ENCODE data around the gene MPRIP.

Gene MPRIP

DNA sequence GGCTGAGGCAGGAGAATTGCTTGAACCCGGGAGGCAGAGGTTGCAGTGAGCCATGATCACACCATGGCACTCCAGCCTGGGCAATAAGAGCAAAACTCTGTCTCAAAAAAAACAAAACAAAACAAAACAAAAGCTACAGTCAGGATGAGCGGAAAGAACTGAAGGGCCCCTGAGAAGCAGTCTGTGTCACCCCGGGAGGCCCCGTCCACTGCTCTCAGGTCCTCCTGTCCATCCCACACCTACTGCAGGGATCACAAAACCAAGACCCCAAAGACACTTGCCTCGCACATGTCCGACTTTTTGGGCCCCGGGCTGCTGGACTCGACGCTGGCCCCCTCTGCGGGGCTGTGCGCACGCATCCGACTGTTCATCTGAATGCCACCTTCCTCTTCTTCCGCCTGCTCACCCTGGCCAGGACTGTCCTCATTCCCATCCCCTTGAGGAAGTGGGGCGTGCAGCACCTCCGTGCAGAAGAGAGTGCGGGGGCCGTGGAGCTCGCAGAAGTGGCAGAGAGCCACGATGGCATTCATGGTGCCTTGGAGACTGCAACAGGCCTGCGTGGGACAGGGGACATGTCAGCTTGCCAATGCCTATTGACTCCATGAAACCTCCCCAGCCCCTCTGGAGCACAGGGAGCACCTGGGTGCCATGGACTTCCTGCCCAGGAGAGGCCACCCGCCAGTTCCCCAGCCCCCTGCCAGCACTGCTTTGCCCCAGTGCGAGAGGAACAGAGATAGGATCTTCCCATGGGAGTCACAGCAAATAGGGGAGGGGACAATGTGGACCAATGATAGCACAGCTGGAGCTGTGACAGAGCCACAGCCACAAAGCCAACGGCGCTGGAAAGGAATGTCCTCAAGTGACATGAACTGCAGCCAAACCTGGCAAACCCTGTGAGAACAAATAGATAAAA, 185.6 kb downstream of the MPRIP start:
- in situ Hi-C loops (cut with MboI; ENCODE audit: low sequenced_read_pairs): no loop called here

- in situ Hi-C loops (cut with MboI; ENCODE audit: low sequenced_read_pairs): no loop called here
Measured at GRCh38 chr17:17228521-17229279, 186.4 kb downstream of the MPRIP start.

DNA sequence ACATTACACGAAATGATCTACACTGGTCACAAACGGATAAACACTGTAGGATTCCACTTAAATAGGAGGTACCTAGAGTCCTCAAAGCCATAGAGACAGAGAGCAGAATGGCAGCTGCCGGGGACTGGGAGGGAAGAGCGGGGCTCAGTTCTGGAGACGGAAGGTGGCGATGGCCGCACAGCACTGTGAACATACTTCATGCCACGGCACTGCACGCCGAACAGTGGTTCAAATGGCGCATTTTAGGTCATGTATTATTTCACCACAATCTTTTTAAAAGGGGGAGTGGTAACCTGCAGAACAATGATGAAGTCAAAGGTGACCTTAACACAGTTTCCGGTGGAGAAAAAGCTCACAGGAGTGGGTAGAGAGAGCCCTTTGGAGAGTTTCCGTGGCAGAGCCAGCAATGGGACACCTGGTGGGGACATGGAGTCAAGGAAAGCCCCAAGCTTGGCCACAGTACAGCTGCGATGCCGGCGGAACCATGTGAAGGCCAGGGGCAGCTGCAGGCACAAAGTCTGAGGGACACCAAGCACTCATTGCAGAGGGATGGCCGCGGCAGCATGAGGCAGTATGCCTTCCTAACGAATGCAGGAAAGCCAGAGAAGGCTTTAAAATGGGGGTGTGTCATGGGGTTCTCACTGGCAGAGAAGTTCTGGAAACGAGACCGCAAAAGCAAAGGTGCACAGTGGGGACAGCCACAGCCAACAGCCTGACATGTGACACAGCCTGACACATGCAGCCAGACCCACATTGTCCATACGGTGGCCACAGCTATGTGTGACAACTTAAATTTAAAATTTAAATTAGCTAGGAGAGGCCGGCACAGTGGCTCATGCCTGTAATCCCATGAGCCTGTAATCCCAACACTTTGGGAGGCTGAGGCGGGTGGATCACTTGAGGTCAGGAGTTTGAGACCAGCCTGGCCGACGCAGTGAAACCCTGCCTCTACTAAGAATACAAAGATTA, 187.4 kb downstream of the MPRIP start:
- in situ Hi-C loops (cut with MboI; ENCODE audit: low sequenced_read_pairs): no loop called here

- in situ Hi-C loops (cut with MboI; ENCODE audit: low sequenced_read_pairs): no loop called here
Measured at GRCh38 chr17:17231621-17232302, 189.5 kb downstream of the MPRIP start.

DNA sequence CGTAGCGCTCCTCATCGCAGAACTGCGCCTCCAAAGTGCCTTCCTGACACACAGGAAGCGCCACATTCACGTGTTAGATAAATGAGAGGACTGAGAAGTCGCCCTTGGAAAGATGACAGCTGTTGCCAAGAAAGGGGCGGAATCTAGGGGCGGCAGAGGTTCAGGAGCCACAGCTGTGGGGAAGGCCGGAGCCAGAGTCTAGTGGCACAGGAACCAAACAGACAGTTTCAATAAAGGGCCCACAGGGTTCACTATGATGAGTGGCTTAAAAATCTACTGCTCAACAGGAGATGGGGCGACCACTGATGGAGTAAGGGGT, 190.0 kb downstream of the MPRIP start:
- in situ Hi-C loops (cut with MboI; ENCODE audit: low sequenced_read_pairs): no loop called here

GRCh38 chr17:17235212-17236174, 193.2 kb downstream of the MPRIP start:
- in situ Hi-C loops (cut with MboI; ENCODE audit: low sequenced_read_pairs): no loop called here

DNA sequence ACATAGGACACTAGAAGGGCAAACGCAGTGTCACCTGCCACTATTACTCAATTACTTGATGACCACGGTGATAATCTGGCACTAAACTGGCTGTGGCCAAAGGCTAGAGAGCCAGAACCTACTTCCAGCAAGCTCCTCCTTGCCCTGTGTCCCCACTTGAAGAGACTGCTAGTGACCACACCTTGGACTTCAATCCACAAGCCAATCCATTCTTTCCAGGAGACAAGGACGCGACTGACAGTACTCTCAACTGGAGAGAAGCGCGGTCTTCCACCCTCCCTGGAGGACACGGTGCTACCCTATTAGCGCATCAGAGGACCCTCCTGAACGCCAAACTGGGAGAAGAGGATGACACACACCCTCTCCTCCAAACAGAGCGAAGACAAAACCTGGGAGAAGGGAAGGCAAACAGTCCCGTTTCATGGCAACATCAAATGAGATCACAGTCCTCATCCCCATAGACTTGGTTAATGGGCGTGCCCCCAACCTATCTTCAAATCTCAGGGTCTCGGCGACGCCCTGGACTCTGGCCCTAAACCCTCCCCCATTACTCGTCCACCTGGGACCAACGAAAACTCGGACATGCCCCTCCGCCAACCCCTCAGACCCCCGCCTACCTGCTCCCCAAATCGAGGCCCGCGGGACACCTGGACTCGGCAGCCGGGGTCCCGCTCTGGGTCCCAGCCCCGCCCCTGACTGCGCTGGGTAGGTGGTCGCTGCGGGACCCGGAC, 194.2 kb downstream of the MPRIP start:
- in situ Hi-C loops (cut with MboI; ENCODE audit: low sequenced_read_pairs): no loop called here

- in situ Hi-C loops (cut with MboI; ENCODE audit: low sequenced_read_pairs): no loop called here
Measured at GRCh38 chr17:17237026-17237799, 195.0 kb downstream of the MPRIP start, which contains the start of gene FLCN. FLCN (minus strand) TSS chr17:17237168; CDS start chr17:17228137, 9,031 bp downstream.

DNA sequence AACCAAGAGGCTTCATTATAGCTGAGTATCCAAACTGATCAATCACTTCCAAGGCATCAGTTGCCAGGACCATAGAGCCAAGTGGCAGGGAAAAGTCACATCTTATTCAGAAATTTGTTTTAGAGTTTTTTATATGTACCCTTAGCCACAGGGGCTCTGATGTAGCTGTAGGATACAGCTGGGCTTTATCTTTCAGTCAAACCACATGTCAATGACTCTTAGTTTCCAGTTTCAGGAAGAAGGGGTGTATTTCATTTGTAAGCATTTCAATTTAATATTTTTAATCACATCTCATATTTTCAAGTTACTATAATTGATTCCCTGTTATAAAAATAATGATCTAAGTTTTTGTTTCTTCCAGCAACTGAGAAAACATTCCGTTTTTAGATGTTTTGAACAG, 197.6 kb downstream of the MPRIP start:
- in situ Hi-C loops (cut with MboI; ENCODE audit: low sequenced_read_pairs): no loop called here

DNA sequence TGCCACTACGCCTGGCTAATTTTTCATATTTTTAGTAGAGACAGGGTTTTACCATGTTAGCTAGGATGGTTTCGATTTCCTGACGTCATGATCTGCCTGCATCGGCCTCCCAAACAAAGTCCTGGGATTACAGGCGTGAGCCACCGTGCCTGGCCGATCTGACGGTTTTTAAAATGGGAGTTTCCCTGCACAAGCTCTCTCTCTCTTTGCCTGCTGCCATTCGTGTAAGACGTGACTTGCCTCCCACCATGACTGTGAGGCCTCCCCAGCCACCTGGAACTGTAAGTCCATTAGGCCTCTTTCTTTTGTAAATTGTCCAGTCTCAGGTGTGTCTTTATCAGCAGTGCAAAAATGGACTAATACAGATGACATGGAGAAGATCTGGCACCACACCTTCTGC, 199.4 kb downstream of the MPRIP start:
- in situ Hi-C loops (cut with MboI; ENCODE audit: low sequenced_read_pairs): no loop called here

DNA sequence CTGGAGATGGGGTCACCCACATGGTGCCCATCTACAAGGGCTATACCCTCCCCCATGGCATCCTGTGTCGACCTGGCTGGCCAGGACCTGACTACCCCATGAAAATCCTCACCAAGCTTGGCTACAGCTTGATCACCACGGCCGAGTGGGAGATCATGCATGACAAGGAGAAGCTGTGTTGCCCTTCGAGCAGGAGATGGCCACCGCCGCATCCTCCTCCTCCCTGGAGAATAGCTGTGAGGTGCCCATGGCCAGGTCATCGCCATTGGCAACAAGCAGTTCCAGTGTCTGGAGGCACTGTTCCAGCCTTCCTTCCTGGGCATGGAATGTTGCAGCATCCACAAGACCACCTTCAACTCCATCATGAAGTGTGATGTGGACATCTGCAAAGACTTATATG, 200.0 kb downstream of the MPRIP start:
- in situ Hi-C loops (cut with MboI; ENCODE audit: low sequenced_read_pairs): no loop called here
